GM12878 (cell line): ENCODE results near the gene GRIPAP1. TPM values are rescaled to one million over a fixed set of nuclear protein-coding genes. Genes with fewer than 3 reads are reported as not detected.

Source experiments
- ATAC-seq: fragments of 200-7000 bp; cut with Tn5 transposase; 3 replicates; pipeline ENCODE4 v1.9.1; 2020; ENCODE audit warnings: mild to moderate bottlenecking, moderate library complexity
- BruUV-seq: library from RNA; stranded (reverse); fragments of 400-500 nt; replicated peaks from 2 replicates; lab custom pipeline; 2021; lab: Mats Ljungman, UMichigan
- CTCF ChIA-PET: fragments of 300-600 bp; sonication (Branson Sonifier 250); formaldehyde crosslinking; extraction: SDS; loops from one replicate; lab custom pipeline; 2021; ENCODE audit warnings: inconsistent platforms; lab: Yijun Ruan, JAX
- POLR2A ChIA-PET: fragments of 350-600 bp; formaldehyde crosslinking; extraction: SDS; loops from one replicate; lab custom pipeline; 2021; ENCODE audit warnings: inconsistent platforms; lab: Charles Lee
- RAD21 ChIA-PET: fragments of 300-600 bp; sonication (Branson Sonifier 250); formaldehyde crosslinking; loops from one replicate; lab custom pipeline; 2023; ENCODE audit warnings: antibody characterized with exemption; ENCODE audit not compliant: unreplicated experiment; lab: Charles Lee
- SMC1A ChIA-PET: fragments of 300-600 bp; sonication (Branson Sonifier 250); formaldehyde crosslinking; loops from one replicate; lab custom pipeline; 2023; ENCODE audit not compliant: unreplicated experiment, uncharacterized antibody; lab: Charles Lee
- DNase-seq: peaks from one replicate; pipeline ENCODE4 v3.0.0-alpha.2; 2011; ENCODE audit warnings: low read depth, low spot score
- FAIRE-seq: peaks from 3 replicates; lab custom pipeline; 2011; peaks lifted over from hg19 to GRCh38; lab: Jason Lieb, UNC
- H2AFZ ChIP-seq: 2 replicates; pipeline ENCODE4 v1.6.0; 2011; ENCODE audit warnings: low read depth, low read length, control low read depth; ENCODE audit not compliant: control insufficient read depth
- H3K27ac ChIP-seq: 2 replicates; pipeline ENCODE4 v1.5.1; 2011; ENCODE audit warnings: control low read depth; ENCODE audit not compliant: control insufficient read depth, insufficient read depth
- H3K27me3 ChIP-seq, 2 experiments: replicated peaks in 1 of 2; 2 replicates each; pipeline versions ENCODE4 v1.6.0 to v1.6.1; 2011; ENCODE audit warnings: low read length in 1 of 2; ENCODE audit not compliant: control insufficient read depth in 2 of 2, insufficient read depth in 2 of 2
- H3K36me3 ChIP-seq, 2 experiments: 2 replicates each; pipeline ENCODE4 v1.5.1; 2011; ENCODE audit warnings: low read length in 1 of 2; ENCODE audit not compliant: control insufficient read depth in 2 of 2, insufficient read depth in 2 of 2
- H3K4me1 ChIP-seq: 2 replicates; pipeline ENCODE4 v1.6.1; 2011; ENCODE audit warnings: mild to moderate bottlenecking, low read length, moderate library complexity, mixed read lengths; ENCODE audit not compliant: control insufficient read depth, insufficient read depth
- H3K4me2 ChIP-seq: 2 replicates; pipeline ENCODE4 v1.6.0; 2011; ENCODE audit warnings: control low read depth; ENCODE audit not compliant: control insufficient read depth, insufficient read depth
- H3K4me3 ChIP-seq: fragments of 200-600 bp; sonication (generic); 2 replicates; pipeline ENCODE4 v1.5.1; 2016
- H3K79me2 ChIP-seq: 2 replicates; pipeline ENCODE4 v1.6.0; 2011; ENCODE audit warnings: low read length; ENCODE audit not compliant: control insufficient read depth, insufficient read depth
- H3K9ac ChIP-seq: 2 replicates; pipeline ENCODE4 v1.8.0; 2011; ENCODE audit warnings: low read length, control low read depth, mixed read lengths; ENCODE audit not compliant: control insufficient read depth, insufficient read depth
- H3K9me3 ChIP-seq: replicated peaks from 3 replicates; pipeline ENCODE4 v1.5.1; 2011; ENCODE audit warnings: mild to moderate bottlenecking, low read length; ENCODE audit not compliant: control insufficient read depth, insufficient read depth
- H4K20me1 ChIP-seq: 2 replicates; pipeline ENCODE4 v1.6.0; 2011; ENCODE audit not compliant: control insufficient read depth, insufficient read depth
- BHLHE40 ChIP-seq, 2 experiments: fragments of 450-650 bp in 1 of 2; IDR thresholded peaks; 2 replicates each; pipeline ENCODE4 v1.6.1; 2011 to 2017; ENCODE audit warnings: low read depth in 2 of 2, borderline replicate concordance in 1 of 2, improper control_type of control experiment in 1 of 2, low read length in 1 of 2, mild to moderate bottlenecking in 1 of 2
- CHD4 ChIP-seq: fragments of 200-600 bp; sonication (generic); IDR thresholded peaks from 2 replicates; pipeline ENCODE4 v1.6.1; 2016; ENCODE audit warnings: mild to moderate bottlenecking
- CREM ChIP-seq: IDR thresholded peaks from 2 replicates; pipeline ENCODE4 v1.6.1; 2014; ENCODE audit warnings: antibody characterized with exemption, low read depth
- JUND ChIP-seq: IDR thresholded peaks from 2 replicates; pipeline ENCODE4 v1.6.1; 2012; ENCODE audit warnings: low read depth, mild to moderate bottlenecking, low read length, improper control_type of control experiment, moderate library complexity
- NFYB ChIP-seq: IDR thresholded peaks from 2 replicates; pipeline ENCODE4 v1.6.1; 2011; ENCODE audit warnings: low read depth, mild to moderate bottlenecking, low read length, improper control_type of control experiment, moderate library complexity; ENCODE audit not compliant: insufficient read depth
- RAD21 ChIP-seq: IDR thresholded peaks from 2 replicates; pipeline ENCODE4 v1.6.1; 2011; ENCODE audit warnings: mild to moderate bottlenecking, low read depth, low read length, moderate library complexity; ENCODE audit not compliant: insufficient read depth
- REST ChIP-seq: IDR thresholded peaks from 2 replicates; pipeline ENCODE4 v1.6.1; 2012; ENCODE audit warnings: mild to moderate bottlenecking, low read depth, low read length
- SMARCA5 ChIP-seq: fragments of 450-650 bp; IDR thresholded peaks from 2 replicates; pipeline ENCODE4 v1.6.1; 2017; ENCODE audit warnings: mild to moderate bottlenecking
- SREBF1 ChIP-seq: IDR thresholded peaks from 2 replicates; pipeline ENCODE4 v1.6.1; 2012; ENCODE audit warnings: mild to moderate bottlenecking, low read length
- ZBED1 ChIP-seq: IDR thresholded peaks from 2 replicates; pipeline ENCODE4 v1.6.1; 2016; ENCODE audit warnings: borderline replicate concordance
- ZNF207 ChIP-seq: fragments of 450-650 bp; IDR thresholded peaks from 2 replicates; pipeline ENCODE4 v1.6.1; 2014; ENCODE audit warnings: antibody characterized with exemption, mild to moderate bottlenecking, borderline replicate concordance
- WGBS: methylation state at CpG from one replicate; pipeline ENCODE4 v1.1.6; 2016; ENCODE audit warnings: low lambda C conversion rate; ENCODE audit not compliant: insufficient replicate concordance, insufficient coverage; ENCODE audit errors: missing lambda C conversion rate; 5-methylcytosine and 5-hydroxymethylcytosine counted together
- in situ Hi-C: fragments of 300-500 bp; cut with MboI; formaldehyde crosslinking; loops from 9 replicates; pipeline ENCODE4 v1.14.3; 2018; ENCODE audit warnings: mixed read lengths
- intact Hi-C: fragments of 100-400 bp; cut with micrococcal nuclease; formaldehyde crosslinking; loops from one replicate; pipeline ENCODE4 v1.14.2; 2022; ENCODE audit not compliant: unreplicated experiment
- polyA plus RNA-seq, 11 experiments: library from polyadenylated mRNA; depleted of rRNA in 4 of 11; unstranded in 6 of 11; stranded (reverse) in 5 of 11; fragments of >200 nt; fragmentation: Nextera tagmentation in 4 of 11; fragmentation: Illumina TruSeq in 1 of 11; extraction: Ambion mirVana in 4 of 11; extraction: Trizol in 1 of 11; gene quantifications; 1 replicate in 1 of 11; 2 replicates in 10 of 11; pipeline versions ENCODE4 v1.2.1 to v1.2.3, GENCODE V29; 2011 to 2016; ENCODE audit warnings: inconsistent platforms in 2 of 11, missing spikeins in 2 of 11, low read depth in 1 of 11
- total RNA-seq, 4 experiments: library from RNA; depleted of rRNA in 3 of 4; stranded (reverse); fragments of >200 nt in 3 of 4; fragmentation: Illumina TruSeq in 1 of 4; extraction: Trizol in 1 of 4; gene quantifications; 2 replicates each; pipeline versions ENCODE4 v1.2.1 to v1.2.3, GENCODE V29; 2013 to 2021
- TF ChIP-seq, protein P1 (sequence below): IDR thresholded peaks from 2 replicates; pipeline ENCODE4 v1.6.1; 2012; ENCODE audit warnings: low read depth, low read length, improper control_type of control experiment
- TF ChIP-seq, protein P2 (sequence below): IDR thresholded peaks from 2 replicates; pipeline ENCODE4 v1.6.1; 2011; ENCODE audit warnings: borderline replicate concordance, low read depth, mild to moderate bottlenecking, moderate library complexity, mixed read lengths, low read length; ENCODE audit not compliant: insufficient read depth; ENCODE audit errors: extremely low read length
- TF ChIP-seq, protein P3 (sequence below): IDR thresholded peaks from 2 replicates; pipeline ENCODE4 v1.6.1; 2012; ENCODE audit warnings: low read depth, low read length, improper control_type of control experiment

The GRIPAP1 gene
- total and polyA plus RNA-seq, 10 of the 15 experiments (the other 5 are each of a cell fraction or from before 2014, with no cell fraction given), result 4.2 to 44.7 (median 25.8) TPM

DNA sequence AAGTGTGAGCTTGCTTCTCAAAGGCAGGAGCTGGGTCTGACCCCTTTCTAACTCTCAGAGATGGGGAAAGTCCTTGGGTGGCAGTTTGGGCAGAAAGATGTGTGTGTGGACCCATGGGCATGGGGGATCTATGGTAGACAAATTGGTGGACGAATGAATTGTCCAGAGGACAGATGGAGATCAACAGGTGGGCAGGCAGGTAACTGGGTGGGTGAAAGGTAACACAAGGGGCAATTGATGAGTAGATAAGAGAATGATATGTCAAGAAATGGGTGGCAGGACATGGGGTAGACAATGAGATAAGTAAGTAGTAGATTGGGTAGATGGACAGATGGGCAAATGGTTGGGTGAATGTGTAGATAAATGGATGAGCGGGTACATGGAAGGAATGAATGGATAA is 27.5 kb downstream of the GRIPAP1 start:
- 54% methylated on average over 2 of the region's 2 CpGs for WGBS
- RAD21 ChIA-PET, result no interaction called here
- POLR2A ChIA-PET, result interaction anchor here (0.5 kb wide), 1 partner anchor 16 kb away, joined by 5 read pairs; no protein-coding TSS in a partner anchor
- intact Hi-C loops (no loop called here), in situ Hi-C loops (no loop called here)
- CTCF ChIA-PET, result interaction anchor here (1.1 to 1.4 kb wide), 2 partner anchors 17 to 67 kb away, joined by 3 read pairs; no protein-coding TSS in a partner anchor
- Histone ChIP-seq H3K4me3 (no peak overlapping the region), H3K36me3 (no peaks in the 10 kb centered on the region; a peak in 3 of 4 replicates), H3K27me3 (no peaks in the 10 kb centered on the region), H3K9ac (no peak overlapping the region), H3K4me2 (no peak overlapping the region), H3K4me1 (peaks cover 5% of the 10 kb centered on the region), H3K27ac (no peak overlapping the region), H3K79me2 (no peaks in the 10 kb centered on the region), H4K20me1 (no peaks in the 10 kb centered on the region), H2AFZ (no peak overlapping the region), H3K9me3 (no peaks in the 10 kb centered on the region; the same call in 2 of the 3 replicates)
- SMC1A ChIA-PET, result no interaction called here
- DNase-seq (no peak), ATAC-seq (no peak), FAIRE-seq (no peak)
- BruUV-seq, result no TSS peak
- TF ChIP-seq, protein P1, sequence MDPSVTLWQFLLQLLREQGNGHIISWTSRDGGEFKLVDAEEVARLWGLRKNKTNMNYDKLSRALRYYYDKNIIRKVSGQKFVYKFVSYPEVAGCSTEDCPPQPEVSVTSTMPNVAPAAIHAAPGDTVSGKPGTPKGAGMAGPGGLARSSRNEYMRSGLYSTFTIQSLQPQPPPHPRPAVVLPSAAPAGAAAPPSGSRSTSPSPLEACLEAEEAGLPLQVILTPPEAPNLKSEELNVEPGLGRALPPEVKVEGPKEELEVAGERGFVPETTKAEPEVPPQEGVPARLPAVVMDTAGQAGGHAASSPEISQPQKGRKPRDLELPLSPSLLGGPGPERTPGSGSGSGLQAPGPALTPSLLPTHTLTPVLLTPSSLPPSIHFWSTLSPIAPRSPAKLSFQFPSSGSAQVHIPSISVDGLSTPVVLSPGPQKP, result no peak
- no peak for TF ChIP-seq CHD4
- no peak for TF ChIP-seq ZBED1
- TF ChIP-seq REST, result no peak
- TF ChIP-seq RAD21, result no peak
- no peak for TF ChIP-seq SREBF1
- no peak for TF ChIP-seq JUND
- TF ChIP-seq, protein P2, sequence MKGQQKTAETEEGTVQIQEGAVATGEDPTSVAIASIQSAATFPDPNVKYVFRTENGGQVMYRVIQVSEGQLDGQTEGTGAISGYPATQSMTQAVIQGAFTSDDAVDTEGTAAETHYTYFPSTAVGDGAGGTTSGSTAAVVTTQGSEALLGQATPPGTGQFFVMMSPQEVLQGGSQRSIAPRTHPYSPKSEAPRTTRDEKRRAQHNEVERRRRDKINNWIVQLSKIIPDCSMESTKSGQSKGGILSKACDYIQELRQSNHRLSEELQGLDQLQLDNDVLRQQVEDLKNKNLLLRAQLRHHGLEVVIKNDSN, result no peak
- no peak for TF ChIP-seq CREM
- TF ChIP-seq BHLHE40 (IDR thresholded peaks at IDR 0.05; ENCODE audit: borderline replicate concordance in 1 of 2, low read depth in 2 of 2, low read length in 1 of 2), result no peak
- no peak for TF ChIP-seq SMARCA5
- no peak for TF ChIP-seq ZNF207
- TF ChIP-seq NFYB, result no peak
- TF ChIP-seq, protein P3, sequence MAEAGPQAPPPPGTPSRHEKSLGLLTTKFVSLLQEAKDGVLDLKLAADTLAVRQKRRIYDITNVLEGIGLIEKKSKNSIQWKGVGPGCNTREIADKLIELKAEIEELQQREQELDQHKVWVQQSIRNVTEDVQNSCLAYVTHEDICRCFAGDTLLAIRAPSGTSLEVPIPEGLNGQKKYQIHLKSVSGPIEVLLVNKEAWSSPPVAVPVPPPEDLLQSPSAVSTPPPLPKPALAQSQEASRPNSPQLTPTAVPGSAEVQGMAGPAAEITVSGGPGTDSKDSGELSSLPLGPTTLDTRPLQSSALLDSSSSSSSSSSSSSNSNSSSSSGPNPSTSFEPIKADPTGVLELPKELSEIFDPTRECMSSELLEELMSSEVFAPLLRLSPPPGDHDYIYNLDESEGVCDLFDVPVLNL, result no peak
